GM19463 (cell line): ENCODE data around the gene GLRX5.
A peak's percentile ranks its signal among the peaks of the same experiment; 100 is the strongest.
"Not testable (repeated sequence)": the region's sequence is repeated elsewhere in the genome, so short reads cannot be mapped to it uniquely, and the experiment has no call there.

Experiments used
- ATAC-seq: cut with Tn5 transposase; IDR thresholded peaks from one replicate; pipeline ENCODE4 v1.9.1; 2021; ENCODE audit warnings: mild to moderate bottlenecking, moderate library complexity; ENCODE audit not compliant: unreplicated experiment

Gene GLRX5

GRCh38 chr14:95498622-95499353 lies 36.1 kb upstream of the GLRX5 start:
- no peak for ATAC-seq

- no peak for ATAC-seq
These were observed 35.5 kb upstream of the GLRX5 start for GRCh38 chr14:95499354-95499750.

- ATAC-seq = no peak
These were observed 34.6 kb upstream of the GLRX5 start for GRCh38 chr14:95500201-95500681.

DNA sequence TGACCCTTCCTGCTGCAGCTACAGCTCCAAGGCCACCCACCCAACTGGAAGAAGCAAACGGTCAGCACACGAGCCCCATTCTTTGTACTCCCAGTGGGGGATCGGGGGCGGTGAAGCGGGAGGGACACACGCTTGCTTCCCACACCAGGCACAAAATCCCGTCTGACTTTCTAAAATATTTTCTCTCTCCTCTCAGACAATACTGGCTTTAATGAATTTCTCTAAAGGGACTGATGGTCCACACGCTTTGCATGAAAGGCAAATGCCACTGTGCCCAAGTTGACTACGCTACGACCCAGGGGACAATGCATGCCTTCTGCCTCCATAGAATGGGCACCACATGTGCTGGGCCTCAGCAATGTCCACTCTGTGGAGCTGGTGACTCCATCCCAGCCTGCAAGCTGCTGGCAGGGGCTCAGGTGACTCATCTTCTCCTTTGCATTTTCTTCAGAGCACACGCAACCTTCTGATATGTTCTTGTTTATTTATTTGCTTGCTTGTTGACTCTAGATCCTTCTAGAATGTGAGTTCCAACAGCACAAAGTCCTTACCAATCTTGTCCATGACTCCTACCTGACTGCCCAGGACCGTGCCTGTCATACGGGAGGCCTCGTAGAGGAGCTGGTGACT lies 34.0 kb upstream of the GLRX5 start:
- ATAC-seq = no peak

DNA sequence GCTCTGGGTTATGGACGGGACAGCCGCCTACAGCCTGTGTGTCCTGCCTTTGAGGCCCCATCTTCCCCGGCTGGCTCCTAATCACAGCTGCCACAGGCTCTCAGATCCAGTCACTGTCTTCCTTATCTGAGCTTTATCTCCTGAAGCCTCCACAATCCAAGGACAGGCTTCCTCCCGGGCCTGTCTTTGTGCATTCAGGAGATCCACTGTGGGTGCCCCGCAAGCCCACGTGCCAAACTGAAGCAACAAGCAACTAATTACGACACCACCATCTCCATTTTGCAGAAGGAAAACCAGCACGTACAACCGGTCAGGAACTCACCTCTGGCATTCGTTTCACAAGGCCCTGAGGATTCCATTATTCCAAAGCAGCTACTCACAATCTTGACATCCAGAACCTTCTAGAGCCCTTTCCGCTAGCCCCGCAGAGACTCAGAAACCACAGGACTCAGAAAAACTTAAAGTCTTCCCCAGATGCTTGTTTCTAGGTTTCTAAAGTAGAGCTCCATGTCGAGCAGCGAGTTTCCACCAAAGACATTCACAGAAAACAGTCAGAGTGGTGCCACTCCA lies 32.4 kb upstream of the GLRX5 start:
- ATAC-seq = no peak

DNA sequence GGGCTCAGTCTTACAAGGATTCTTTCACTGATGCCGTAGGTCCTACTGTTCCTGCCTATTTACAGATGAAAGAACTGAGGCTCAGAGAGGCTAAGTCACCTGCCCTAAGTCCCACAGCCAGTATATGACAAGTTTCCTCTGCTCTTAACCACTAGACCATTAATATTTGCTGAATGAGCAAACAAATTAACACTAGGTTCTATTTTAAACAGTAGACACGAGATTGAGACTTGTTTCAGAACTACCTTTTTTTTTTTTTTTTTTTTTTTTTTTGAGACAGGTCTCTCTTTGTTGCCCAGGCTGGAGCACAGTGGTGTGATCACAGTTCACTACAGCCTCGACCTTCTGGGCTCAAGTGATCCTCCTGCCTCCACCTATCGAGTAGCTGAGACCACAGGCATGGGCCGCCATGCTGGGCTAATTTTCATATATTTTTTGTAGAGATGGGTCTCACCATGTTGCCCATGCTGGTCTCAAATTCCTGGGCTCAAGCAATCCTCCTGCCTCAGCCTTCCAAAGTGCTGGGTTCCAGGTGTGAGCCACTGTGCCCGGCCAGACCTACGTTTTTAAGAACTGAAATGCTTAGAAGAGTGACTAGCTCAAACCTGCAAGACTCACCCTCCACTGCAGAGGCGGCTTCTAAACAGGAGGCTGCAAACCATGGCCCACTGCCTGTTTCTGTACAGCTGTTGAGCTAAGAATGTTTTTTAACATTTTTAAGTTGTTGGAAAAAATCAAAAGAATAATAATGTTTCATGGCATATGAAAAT lies 31.3 kb upstream of the GLRX5 start:
- peak; percentile 54 for ATAC-seq

- ATAC-seq = peak; percentile 40
These were observed 30.5 kb upstream of the GLRX5 start for GRCh38 chr14:95504135-95505029.

- ATAC-seq = no peak
These were observed 29.7 kb upstream of the GLRX5 start for GRCh38 chr14:95505030-95505589.

DNA sequence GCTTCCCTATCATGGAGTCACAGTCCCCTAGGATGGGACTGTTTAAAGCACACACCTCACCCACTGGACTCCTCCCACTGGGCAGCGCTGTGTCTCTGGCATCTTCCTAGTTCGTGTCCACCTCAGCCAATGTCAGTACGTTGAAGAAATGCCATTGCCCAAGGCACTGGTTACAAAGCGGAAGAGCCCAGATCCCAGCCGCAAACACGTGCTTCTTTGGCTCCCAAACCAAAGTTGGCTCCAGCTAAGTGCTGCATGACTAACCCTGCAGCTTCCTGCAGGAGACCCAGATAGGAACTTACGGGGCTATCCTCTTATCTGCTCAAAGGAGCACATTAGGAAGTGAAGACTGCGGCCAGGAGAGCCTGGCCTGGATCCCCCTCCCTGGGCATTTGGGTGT lies 27.7 kb upstream of the GLRX5 start:
- ATAC-seq = no peak

GRCh38 chr14:95507701-95508103 lies 27.1 kb upstream of the GLRX5 start:
- ATAC-seq = peak; percentile 35

- no peak for ATAC-seq
These were observed 26.5 kb upstream of the GLRX5 start for GRCh38 chr14:95508377-95508776.

DNA sequence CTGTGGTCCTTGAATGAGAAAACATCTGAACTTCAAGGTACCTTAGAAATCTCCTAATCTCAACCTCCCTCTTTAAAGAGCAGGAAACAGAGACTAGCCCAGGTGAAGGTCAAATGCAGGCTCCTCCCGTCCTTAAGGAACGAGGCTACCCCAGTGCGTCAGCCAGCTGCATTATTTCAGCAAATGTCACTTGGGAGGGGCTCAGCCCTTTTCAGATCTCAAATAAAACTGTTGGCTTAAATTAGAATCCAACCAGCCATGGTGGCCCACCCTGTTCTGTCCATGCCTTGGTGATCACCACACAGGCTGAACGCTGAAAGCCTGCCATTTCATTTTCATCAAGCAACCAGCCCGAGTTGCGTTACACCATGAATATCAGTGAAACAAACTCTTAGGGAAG lies 25.4 kb upstream of the GLRX5 start:
- no peak for ATAC-seq

GRCh38 chr14:95510344-95510743 lies 24.5 kb upstream of the GLRX5 start:
- ATAC-seq = not testable (repeated sequence)

DNA sequence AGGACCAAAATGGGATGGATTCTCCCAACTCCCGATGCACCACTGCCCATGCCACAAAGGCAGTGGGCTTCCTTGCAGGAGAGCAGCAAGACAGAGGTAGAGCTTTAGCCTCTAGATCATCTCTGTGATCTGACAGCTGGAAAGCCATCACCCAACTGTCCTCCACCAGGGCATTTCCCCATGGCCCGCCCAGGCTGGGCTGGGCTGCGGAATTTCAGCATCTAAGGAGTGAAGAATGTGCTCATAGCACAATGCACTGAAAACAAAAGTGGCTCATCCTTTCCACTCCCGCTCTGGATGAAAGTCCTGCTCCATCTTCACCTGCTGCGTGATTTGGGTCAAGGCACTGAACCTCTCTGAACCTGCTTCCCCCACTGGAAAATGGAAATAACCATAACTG lies 24.0 kb upstream of the GLRX5 start:
- ATAC-seq = no peak

GRCh38 chr14:95511687-95512086 lies 23.2 kb upstream of the GLRX5 start:
- no peak for ATAC-seq

GRCh38 chr14:95513291-95513690 lies 21.6 kb upstream of the GLRX5 start:
- ATAC-seq = no peak

DNA sequence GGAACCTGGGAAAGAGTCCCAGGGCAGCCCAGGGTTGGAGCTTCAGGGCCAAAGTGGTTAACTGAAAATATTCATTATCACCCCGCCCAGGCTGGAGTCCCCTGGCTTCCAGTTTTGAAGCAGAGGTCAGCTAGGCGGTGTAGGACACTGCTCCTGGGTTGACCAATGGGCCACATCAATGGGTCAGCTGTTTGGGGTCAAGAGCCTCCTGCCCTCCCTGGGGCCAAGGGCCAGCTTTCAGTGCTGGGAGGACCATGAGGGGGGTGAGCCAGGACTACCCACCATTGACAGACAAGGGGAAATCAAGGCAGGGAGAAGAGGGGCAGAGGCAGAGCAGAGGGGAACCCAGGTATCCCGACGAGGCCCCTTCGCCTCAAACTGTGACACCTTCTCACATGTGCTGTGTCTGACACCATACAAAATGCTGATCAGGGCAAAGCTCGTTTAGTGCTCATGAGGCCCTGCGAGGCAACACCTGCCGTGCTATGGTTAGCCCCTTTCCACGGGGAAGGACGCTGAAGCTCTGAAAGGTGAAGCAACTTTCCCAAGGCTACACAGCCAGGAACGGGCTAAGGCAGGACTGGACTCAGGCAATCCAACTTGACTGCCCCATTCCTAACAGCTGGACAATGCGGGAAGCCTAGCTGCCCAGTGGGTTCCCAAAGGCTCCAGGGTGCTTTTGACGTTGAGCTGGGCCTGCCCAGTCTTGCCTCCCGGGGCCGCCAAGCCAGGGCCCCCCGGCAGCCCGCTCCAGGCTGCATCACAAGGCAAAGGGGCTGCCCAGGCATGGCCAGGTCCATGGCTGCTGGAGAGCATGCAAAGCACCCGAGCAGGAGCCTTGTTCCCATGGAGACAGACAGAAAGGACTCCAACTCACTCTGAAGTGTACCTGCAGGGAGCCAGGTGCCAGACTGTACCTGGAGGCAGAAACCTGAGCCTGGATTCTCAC lies 20.4 kb upstream of the GLRX5 start:
- no peak for ATAC-seq

GRCh38 chr14:95515080-95515489 lies 19.8 kb upstream of the GLRX5 start:
- ATAC-seq = no peak
